ENCODE measurements around the gene YJEFN3.

GRCh38 chr19:19529783-19530422 lies 1.2 kb downstream of the YJEFN3 start:
- TF ChIP-seq CTCF (conservative IDR thresholded peaks at IDR 0.05 in 1 of 2, IDR thresholded peaks at IDR 0.05 in 1 of 2; ENCODE audit: extremely low read depth in 1 of 2, insufficient read depth in 1 of 2, low read depth in 1 of 2, low read length in 2 of 2) (no peak), EZH2 (IDR thresholded peaks at IDR 0.05; ENCODE audit: borderline replicate concordance, low read length) (no peak)
